GM19395 (cell line): ENCODE measurements around the gene GPR42.
"Not testable (repeated sequence)": the region's sequence is repeated elsewhere in the genome, so short reads cannot be mapped to it uniquely, and the experiment has no call there.

Experiments used
- ATAC-seq: cut with Tn5 transposase; IDR thresholded peaks from one replicate; pipeline ENCODE4 v1.9.1; 2021; ENCODE audit warnings: mild to moderate bottlenecking, moderate library complexity; ENCODE audit not compliant: unreplicated experiment

Gene GPR42

DNA sequence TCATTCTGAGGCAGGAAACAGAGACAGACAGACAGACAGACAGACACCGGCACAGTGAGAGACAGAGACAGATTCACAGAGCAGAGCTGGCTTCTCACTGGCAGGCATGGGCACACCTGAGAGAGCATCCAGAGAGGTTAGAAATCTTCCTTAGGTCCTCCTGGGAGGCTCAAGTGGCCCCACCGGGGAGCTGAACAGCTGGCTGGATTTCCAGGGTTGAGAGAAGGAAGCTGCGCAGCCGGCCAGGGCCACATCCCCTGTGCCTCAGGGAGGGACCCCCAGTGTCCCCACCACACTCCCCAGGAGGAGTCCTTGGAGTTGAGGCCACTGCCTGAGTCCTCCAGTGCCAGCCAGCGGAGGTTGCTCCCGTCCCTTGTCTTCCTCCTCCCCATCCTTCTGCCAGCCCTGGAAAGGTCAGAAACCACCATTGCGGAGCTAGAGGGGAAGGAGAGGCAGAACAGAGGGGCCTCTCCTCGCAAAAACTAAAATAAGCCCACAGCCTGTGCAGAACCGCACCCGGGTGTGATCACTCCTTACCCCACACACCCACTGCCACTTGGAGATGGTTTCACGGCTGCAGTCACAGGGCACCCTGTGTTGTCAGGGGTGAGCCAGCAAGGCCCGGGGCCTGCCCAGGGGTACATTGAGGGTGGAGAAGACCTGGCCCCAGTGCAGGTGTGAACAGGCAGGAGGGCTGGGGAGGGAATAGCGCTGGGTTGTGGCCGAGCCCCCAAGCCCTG, 8.4 kb upstream of the GPR42 start:
- no peak for ATAC-seq

DNA sequence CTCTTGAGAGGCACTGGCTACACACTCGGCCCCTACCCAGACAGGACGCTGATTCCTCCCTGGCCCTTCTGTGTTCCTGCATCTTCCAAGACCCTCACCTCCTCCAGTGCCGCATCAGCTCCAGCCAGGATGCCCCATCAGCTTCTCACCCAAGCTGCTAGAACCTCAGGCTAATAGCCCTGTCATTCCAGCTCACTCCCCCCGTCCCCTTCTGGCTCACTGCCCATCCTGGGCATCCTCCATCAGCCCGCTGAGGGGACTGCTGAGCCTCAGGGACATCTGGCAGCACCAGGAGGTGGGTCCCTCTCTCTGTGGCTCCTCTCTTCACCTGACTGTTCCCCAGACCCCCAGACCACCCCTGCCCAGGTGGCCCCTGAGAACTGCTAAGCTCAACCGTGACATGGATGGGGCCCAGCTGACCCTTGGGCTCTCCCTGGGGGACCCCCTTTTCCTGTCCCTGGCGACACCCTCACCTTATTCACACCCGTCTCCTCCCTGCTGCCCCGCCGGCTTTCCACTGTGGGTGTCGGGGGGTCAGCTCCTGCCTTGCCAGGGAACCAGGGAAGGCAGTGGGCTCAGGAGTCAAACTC, 7.8 kb upstream of the GPR42 start:
- ATAC-seq, result no peak

DNA sequence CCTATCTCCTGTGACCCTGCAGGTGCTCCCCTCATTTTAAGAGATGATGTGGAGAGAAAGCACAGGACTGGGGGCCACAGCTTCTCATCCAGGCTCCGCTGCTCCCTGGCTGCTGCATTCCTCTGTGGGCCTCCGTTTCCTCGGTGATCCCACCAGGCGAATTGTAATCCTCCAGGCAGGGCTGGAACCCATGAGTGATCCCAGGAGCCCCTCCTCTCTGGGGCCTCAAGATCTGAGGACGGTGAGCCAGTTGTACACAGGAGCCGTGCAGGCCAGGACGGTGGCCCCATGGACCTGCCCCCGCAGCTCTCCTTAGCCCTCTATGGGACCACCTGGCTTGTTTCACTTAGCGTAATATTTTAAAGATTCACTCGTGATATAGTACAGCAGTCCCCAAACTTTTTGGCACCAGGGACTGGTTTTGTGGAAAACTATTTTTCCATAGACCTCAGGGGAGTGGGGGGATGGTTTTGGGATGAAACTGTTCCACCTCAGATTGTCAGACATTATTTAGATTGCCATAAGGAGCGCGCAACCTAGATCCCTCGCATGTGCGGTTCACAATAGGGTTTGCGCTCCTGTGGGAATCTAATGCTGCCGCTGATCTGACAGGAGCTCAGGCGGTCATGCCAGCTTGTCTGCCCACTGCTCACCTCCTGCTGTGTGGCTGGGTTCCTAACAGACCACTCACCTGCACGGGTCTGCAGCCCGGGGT, 7.0 kb upstream of the GPR42 start:
- ATAC-seq, result no peak

DNA sequence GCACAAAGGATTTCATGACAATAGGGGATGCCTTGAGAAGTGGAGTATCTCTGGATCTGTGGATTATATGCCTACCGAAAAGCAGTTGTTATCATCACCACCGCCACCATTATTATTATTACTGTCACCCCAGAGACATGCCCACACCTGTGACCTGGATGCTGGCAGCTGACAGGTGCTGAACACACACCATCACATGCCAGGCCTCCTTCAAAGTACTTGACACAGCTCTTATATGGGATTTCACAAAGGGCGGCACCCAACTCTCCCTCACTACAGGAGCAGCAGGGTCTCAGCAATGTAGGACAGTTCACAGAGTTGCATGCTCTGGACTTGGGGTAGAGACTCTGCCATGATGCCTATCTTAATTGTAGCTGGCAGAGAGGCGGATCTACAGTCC, 5.6 kb upstream of the GPR42 start:
- no peak for ATAC-seq

DNA sequence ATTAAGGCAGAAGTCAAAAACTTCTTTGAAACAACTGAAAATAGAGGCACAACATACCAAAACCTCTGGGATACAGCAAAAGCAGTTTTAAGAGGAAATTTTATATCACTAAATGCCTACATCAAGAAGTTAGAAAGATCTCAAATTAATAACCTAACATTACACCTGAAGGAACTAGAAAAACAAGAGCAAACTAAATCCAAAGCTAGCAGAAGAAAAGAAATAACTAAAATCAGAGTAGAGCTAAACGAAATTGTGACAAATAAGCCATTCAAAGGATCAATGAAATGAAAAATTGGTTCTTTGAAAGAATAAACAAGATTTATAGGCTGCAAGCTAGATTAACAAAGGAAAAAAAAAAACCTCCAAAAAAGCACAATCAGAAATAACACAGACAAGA, 2.5 kb upstream of the GPR42 start:
- ATAC-seq, result no peak

DNA sequence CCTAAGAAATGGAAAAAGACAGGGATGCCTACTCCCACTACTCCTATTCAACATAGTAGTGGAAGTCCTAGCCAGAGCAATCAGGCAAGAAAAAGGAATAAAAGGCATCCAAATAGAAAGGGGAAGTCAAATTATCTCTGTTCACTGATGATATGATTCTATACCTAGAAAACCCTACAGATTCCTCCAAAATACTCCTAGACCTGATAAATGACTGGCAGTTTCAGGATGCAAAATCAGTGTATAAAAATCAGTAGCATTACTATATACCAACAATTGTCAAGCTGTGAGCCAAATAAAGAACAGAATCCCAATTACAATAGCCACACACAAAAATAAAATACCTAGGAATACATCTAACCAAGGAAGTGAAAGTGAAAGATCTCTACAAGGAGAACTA, 1.3 kb upstream of the GPR42 start:
- ATAC-seq, result no peak

DNA sequence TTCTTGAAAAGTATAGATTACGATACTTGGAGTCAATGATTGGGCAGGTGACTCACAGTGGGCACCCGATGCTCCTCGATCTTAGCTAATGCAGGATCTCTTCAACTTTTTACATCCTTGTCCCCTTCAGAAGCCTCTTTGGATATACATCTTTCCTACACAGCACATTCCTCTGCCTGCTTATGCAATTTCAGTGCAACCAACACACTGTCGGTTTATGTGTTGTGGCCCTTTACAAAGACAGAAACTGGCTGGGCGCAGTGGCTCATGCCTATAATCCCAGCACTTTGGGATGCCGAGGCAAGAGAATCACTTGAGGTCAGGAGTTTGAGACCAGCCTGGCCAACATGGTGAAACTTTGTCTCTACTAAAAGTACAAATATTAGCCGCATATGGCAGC, 2.6 kb downstream of the GPR42 start:
- no peak for ATAC-seq

DNA sequence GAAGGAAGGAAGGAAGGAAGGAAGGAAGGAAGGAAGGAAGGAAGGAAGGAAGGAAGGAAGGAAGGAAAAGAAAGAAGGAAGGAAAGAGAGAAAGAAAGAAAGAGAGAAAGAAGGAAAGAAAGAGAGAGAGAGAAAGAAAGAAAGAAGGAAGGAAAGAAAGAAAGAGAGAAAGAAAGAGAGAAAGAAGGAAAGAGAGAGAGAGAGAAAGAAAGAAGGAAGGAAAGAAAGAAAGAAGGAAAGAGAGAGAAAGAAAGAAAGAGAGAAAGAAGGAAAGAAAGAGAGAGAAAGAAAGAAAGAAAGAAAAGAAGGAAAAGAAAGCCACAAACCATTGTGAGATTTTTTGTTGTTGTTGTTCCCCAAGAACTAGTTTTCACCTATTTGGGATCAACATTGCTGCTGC, 3.2 kb downstream of the GPR42 start:
- ATAC-seq, result not testable (repeated sequence)

DNA sequence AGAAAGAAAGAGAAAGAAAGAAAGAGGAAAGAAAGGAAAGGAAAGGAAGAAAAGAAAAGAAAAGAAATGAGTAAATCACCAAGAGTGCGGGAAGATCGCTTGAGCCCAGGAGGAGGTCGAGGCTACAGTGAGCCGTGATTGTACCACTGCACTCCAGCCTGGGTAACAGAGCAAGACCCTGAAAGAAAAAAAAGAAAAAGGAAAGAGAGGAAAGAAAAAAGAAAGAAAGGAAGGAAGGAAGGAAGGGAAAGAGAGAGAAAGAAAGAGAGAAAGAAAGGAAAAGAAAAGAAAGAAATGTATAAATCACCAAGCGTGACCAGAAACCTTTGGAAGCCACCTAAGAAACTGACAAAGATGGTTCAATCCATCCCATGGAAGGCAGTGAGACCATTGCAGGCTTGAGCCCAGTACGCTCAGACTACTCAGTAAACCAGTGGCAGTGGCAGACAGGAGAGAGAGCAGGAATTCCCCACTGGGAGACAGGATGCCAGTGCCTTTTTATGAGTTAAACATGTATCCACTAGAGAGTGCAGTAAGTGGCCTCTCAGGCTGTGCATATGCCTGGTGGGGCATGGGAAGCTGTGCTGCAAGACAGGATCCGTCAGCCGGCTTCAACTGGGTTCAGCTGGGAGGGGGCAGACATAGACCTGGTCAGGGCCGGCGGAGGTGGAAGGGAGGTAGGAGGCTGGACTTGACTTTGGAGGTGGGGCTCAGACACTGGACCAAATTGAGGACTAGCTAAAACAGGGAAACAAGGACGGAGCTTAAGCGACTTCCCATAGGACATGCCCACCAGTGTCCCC, 4.8 kb downstream of the GPR42 start:
- no peak for ATAC-seq

DNA sequence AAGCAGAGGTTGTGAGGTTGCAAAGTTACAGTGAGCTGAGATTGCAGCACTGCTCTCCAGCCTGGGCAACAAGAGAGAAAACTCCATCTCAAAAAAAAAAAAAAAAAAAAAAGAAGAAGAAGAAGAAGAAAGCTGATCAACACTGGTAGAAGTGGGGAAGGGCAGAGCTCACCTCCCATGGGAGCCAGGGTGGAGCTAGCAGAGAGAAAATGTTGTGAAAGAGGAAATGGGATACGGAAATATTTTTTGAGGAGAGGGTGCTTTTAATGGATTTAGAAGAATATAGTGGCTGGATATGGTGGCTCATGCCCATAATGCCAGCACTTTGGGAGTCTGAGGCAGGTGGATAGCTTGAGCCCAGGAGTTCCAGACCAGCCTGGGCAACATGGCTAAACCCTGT, 6.8 kb downstream of the GPR42 start:
- ATAC-seq, result no peak

DNA sequence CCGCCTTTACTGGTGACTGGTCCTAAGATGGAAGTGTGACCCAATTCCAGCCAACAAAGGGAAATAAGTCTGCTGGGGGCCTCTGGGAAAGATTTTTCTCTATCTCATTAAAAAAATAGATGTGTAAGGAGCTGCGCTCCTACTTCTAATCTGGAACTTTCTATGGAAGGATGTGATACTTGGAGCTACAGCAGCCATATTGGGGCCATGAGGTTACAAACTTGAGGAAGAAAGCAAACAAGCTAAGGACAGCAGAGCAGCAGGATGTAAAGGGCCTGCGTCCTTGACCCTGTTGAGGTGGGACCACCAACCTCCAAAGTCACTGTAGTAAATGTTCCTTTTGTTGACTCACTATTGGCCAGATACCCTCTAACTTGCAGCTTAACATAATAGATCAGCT, 7.5 kb downstream of the GPR42 start:
- ATAC-seq, result no peak

DNA sequence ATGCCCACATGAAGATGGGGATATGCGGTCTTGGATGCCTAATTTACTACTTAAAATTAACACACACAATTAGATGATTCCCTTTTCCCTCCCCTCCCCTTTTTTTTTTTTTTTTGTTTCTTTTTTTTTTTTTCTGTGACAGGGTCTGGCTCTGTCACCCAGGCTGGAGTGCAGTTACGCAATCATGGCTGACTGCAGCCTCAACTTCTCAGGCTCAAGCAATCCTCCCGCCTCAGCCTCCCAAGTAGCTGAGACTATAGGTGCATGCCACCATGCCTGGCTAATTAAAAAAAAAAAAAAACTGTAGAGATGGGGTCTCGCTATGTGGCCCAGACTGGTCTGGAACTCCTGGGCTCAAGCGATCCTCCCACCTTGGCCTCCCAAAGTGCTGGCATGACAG, 8.7 kb downstream of the GPR42 start:
- not testable (repeated sequence) for ATAC-seq

DNA sequence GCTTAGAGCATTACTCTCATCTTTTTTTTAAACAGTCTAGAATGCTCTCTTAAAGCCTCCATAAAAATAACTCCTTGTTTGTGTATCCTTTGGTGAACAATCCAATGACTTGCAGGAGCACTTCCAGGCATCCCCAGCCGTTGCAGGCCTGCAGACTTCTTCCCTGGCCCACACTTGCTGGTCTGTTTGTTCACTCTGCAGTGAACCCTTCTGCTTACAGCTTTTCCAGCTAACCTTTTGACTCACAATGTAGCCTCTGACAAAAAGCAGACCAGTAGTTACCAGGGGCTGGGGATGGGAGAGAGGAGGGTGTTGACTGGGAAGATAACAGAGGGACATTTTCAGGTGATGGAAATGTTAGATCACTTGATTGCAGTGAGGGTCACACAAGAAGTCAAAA, 9.1 kb downstream of the GPR42 start:
- no peak for ATAC-seq

DNA sequence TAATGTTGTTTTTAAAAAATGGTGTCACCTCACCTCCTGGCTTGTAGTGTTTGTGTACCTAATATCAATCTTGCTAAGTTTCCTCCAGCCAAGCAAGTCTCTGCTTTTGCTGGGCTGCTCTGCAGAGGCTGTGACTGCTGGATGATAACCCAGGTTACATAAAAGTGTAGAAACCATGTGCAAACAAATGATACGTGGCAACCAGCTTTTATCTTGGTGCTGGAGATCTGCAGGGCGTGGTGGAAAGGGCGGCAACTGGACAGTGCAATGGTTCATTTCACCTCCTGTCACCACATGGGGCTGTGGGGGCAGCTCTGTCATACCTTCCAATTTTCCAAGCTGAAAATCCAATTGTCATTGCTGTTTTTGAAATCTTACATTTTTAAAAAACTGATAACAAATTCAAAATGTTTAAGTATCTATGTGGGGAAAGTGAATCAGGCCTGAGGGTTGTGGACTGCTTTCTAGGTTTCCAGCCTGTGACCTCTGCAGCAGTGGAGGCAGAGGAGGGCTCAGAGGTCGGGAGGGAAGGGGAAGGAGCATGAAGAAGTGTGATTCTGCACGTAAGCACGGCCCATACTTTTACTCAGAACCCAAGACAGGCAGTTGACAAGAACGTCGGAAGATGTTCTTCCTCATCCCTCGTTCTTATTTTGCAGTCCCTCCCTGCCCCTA, 9.7 kb downstream of the GPR42 start:
- ATAC-seq, result no peak

DNA sequence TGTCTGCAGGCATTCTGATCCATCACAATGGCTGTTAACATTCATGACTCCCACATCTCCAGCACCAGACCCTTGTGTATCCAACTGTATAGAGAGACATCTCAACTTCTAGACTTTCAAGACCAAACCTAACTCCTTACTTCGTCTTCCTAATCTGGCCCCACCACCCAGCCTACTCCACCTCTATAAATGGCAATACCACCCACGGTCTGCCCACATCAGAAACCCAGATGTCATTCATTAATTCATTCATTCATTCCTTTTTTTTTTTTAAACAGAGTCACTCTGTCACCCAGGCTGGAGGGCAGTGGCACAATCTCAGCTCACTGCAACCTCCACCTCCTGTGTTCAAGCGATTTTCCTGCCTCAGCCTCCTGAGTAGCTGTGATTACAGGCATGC, 10.4 kb downstream of the GPR42 start:
- no peak for ATAC-seq

DNA sequence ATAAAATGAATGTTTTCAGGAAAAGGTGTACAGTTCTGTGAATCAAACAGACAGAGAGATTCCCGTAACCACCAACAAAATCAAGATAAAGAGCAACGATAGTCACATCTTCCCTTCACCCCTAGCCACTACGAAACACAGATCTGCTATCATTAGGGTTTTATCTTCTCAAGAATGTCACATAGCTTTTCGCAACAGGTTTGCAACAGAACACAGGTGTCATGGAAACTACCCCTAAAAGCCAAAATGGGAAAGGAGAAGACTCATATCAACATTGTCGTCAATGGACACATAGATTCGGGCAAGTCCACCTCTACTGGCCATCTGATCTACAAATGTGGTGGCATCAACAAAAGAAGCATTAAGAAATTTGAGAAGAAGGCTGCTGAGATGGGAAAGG, 11.1 kb downstream of the GPR42 start:
- ATAC-seq, result no peak

DNA sequence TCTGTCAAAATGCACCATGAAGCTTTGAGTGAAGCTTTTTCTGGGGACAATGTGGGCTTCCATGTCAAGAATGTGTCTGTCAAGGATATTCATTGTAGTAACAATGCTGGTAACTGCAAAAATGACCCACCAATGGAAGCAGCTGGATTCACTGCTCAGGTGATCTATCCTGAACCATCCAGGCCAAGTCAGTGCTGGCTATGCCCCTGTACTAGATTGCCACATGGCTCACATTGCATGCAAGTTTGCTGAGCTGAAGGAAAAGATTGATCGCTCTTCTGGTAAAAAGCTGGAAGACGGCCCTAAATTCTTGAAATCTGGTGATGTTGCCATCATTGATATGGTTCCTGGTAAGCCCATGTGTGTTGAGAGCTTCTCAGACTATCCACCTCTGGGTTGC, 12.7 kb downstream of the GPR42 start:
- no peak for ATAC-seq

DNA sequence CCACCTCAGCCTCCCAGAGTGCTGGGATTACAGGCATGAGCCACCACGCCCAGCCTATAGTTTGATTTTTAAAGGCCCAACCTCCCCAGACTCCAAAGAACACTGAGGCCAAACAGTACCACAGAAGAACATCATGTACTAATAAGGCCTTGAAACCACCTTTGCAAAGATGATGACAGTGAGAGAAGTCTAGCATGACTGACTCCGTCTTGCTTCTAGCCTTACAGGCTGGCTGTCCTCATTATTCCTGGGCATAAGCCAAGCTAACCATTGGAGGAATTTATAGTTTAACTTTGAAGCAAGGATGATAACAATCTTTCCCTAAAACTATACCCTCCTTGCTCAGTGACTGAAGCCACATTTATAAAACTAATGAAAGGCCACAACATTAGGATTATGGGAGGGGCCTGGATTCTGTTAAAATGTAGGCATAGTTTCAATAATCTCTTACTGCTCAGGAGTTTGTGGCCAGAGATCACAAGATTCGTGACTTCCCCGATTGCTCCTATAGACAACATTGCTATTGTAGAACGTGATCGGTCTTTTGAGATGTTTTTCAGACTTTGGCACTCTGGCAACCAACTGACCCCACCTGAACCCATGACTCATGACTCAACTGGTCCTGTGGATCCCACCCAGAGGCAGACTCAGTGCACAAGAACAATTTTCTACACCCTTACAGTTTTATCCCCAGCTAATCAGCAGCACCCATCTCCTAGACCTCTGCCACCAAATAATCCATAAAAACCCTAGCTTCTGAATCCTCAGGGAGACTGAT, 17.6 kb downstream of the GPR42 start:
- ATAC-seq, result no peak

DNA sequence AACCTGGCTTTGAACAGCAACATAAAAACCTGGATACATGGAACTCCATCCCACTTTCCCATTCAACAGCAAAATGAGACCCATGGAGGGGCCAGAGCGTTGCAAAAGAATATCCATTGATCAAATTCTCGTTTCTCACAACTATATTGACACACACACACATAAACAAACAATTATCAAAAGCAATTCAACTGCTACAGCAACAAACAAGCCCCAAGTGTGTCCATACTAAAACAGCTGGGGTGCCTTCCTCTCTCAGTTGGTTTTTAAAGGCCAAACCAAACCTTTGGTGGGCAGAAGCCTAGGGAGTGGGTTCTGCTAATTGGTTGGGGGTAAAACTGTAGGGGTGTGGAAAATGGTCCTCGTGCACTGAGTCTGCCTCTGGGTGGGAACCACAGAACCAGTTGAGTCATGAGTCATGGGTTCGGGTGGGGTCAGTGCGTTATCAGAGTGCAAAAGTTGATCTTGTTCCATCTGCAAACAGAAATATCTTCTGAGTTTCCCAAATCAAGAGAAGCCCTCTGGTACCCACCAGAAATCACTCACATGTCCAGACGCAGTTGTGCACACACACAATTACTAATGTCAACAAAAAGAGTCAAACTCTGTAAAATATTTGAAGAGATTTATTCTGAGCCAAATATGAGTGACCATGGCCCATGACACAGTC, 18.5 kb downstream of the GPR42 start:
- ATAC-seq, result no peak
